Activated naive CD4-positive, alpha-beta T cell treated with anti-CD3 and anti-CD28 coated beads, Interleukin-2, amount 50 U/mL, for 16 hours (primary cell): ENCODE measurements around the gene SPNS3.

Experiments
- DNase-seq: peaks from one replicate; pipeline ENCODE4 v3.0.0-alpha.2; 2020

SPNS3 gene

GRCh38 chr17:4436381-4436780 lies 2.6 kb downstream of the SPNS3 start:
- no peak for DNase-seq

GRCh38 chr17:4436846-4437245 lies 3.1 kb downstream of the SPNS3 start:
- DNase-seq, result no peak

- DNase-seq, result no peak
These were observed 4.6 kb downstream of the SPNS3 start for GRCh38 chr17:4438162-4438944.

- no peak for DNase-seq
These were observed 6.3 kb downstream of the SPNS3 start for GRCh38 chr17:4440021-4440420.

DNA sequence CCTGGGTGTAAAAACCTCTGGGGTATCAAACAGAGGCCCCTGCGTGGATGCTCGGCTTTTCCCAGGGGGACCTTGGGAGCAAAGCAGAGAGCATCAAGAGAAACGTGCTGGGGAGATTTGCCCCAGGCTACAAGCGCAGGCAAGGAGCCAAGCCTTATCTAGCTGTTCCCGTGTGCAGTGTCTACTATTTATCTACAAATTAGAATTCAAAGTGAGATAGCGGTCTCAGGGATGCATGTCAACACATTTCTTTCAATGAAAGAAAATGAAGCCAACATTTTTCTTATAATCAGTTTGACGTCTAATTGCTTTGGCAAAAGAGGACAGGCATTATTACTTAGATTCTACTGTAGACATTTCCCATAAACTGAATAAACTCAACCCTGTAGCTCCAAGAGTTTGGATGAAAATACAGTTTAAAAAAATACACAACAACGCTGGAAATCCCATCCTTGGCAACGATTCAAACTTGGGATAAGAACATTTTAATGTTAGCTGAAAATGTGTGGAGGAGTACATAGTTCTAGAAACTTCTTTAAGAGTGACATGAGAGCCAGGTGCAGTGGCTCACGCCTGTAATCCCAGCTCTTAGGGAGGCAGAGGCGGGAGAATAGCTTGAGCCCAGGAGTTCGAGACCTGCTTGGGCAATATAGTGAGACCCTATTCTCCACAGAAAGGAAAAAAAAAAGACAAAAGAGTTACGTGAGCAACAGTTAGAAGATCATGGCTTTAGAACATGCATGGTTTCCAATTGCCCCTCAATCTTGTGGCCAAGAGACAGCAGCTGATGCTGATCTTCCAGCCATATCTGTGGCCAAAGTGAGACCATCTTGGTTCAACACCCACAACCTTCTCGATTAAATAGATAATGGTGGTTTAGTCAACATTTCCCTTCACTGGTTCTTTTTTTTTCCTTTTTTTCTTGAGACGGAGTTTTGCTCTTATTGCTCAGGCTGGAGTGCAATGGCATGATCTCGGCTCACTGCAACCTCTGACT lies 7.2 kb downstream of the SPNS3 start:
- DNase-seq, result no peak

DNA sequence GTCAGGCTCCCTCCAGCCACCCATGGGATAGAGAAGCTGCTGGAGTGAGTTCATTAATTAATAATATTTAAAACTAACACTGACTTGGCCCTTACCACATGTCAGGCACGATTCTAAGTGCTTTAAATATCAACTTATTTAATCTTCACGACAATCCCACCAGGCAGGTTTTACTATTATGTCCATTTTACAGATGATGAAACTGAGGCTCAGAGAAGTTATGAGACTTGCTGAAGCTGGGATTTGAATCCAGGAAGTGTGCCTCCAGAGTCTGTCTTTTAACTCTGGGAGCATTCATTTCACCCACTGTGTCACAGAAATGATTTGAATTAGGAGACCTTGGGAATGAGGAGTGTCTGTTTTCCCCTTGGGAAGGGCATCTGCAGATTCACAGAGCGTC lies 8.8 kb downstream of the SPNS3 start:
- no peak for DNase-seq

DNA sequence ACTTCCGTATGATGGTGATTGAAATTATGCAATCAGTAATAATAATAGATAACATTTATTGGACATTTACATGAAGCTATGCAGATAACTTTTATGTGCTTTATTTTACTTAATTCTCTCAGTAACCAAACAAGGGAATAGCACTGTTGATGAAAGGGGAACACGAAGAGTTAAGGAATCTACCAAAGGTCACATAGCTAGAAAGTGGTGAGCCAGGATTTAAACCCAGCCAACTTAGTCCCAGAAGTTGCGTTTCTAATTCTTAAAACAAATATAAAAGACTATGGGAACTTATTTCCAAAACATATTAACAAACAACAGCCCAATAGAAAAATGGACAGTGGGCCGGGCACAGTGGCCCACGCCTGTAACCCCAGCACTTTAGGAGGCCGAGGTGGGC lies 9.7 kb downstream of the SPNS3 start:
- no peak for DNase-seq

DNA sequence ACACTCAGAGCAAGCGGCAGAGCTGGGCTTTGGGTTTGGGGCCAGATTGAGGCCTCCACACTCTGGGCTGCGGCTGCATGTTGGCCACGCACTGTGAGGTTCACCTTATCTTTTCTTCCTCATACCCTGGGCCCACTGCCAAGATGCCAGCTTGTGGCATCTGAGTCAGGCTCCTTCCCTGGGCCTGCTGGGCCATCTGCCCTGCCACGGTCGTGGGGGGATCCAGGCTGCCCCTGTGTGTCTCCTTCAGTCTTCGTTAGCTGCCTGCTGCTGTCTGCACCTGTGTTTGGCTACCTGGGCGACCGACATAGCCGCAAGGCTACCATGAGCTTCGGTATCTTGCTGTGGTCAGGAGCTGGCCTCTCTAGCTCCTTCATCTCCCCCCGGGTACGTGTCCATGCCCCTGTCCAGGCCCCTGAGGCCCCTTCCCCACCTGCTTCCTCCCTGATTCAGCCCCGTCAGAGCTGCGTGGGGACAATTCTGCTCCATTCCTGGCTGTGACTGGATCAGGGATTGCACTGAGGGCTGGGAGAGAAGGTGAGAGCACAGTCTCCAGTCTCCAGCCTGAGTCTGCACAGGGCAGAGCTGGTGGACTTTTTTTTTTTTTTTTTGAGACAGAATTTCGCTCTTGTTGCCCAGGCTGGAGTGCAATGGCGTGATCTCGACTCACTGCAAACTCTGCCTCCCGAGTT lies 11.2 kb downstream of the SPNS3 start:
- DNase-seq, result no peak

GRCh38 chr17:4445731-4446130 lies 12.0 kb downstream of the SPNS3 start:
- DNase-seq, result no peak

- no peak for DNase-seq
These were observed 12.8 kb downstream of the SPNS3 start for GRCh38 chr17:4446326-4447071.

DNA sequence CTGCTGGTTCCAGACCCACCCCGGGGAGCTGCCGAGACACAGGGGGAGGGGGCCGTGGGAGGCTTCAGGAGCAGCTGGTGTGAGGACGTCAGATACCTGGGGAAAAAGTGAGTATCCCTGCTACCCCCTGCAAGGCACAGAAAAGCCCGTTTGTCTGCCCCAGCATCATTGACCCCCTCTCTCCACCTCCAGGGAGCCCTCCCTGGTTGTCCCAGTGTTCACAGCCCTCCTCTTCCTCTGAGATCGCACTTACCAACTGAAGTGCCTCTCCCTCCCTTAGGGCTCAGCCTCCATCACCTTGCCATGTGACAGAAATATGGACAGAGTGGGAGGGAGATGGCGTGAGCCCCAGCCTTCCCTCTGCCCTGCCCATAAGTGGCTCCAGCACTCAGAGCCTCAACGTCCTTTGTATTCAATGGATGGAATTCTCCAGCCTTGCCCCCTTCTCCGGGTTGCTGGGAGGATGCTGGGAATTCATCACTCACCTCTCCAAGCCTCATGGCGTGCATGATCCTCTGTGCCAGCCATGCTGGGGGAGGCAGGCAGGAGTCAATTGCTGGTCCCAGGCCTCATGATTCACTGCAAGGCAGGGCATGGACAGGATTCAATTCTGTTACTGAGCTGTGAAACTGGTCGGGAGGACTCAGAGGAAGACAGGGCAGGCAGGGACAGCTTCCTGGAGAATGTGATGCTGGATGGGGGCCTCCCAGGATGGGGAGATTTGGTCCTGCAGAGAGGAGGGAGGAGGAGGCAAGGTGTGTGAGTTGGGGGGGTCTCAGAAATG lies 14.6 kb downstream of the SPNS3 start:
- DNase-seq, result no peak

- no peak for DNase-seq
These were observed 16.0 kb downstream of the SPNS3 start for GRCh38 chr17:4449736-4450135.

- DNase-seq, result no peak
These were observed 17.1 kb downstream of the SPNS3 start for GRCh38 chr17:4450710-4451316.

DNA sequence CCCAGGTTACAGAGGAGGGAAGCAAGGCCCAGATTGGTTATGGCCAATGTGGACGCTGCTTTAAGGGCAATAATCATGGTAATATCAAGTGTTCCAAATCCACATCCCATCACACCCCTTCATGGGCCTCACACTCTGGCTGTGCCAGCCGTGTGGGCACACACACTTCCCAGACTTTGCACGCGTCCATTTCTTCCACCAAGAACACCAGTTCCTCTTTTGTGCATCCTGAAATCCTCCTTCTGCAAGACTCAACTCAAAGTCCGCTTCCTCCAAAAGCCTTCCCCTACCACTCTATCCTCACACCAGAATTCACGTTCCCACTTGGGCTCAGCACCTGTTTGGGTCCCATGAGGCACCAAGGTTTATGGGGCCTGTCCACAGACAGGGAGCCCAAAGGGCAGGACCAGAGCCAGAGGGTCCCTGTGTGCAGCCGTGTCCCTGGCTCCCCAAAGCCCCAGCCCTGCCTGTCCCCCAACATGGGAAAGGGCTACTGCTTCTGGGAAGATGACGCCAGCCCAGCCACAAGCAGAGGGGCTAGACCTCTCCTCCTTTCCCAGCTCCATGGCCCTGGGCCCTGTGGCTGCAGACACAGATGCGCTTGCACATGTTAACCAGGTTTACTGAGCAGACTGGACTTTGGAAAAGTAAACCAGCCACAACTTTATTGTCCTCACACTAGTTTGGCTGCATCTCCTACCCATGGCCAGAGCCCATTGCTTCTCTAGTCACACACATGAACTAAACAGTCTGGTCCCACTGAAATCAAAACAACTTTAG lies 20.3 kb downstream of the SPNS3 start:
- no peak for DNase-seq

- no peak for DNase-seq
These were observed 26.9 kb downstream of the SPNS3 start for GRCh38 chr17:4460661-4461060.

DNA sequence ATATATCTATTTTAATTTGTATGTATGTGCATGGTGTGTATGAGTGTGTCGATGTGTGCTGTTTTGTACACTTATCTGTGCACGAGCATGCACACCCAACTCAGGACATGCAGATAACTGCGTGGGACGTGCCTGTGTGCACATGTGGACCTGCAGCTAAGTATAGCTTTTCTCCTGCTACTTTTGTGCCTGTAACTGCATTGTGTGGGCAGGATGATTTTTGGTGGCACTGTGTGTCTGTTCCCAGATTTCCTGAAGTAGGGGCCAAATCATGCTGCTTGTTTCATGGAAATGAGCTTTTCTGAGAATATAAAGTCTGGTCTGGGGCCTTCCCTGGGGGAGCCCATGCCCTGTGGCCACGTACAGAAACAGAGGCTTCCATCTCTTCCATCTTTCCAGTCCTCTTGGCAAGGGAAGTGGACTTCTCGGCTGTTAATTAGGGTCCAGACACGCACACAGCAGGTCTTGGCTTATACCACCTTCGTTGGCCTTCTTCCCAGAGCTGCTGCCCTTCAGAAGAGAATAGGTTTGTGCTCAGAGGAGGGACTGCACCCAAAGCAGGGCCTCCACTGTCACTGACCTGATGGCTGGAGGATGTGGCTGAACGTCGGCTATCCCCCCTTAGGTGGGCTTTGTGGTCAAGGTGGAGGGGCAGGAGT lies 30.2 kb downstream of the SPNS3 start:
- DNase-seq, result no peak

DNA sequence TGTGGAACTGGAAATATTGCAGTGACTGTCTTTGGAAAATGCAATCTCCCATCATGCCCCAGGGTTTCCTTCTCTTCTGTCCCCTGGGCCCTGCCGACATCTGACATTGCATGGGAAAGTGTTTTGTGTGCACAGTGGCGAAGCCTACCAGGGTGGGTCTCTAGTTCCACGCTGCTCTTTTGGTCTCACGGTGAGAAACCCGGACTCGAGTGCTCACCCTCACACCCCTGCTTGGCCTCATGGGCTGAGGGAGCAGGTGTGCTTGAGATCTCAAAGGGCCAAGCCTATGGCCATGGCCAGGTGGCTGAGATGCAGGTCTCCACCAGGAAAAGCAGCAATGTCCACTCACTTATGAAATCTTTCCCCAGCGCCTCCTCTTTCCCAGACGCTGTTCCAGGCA lies 32.0 kb downstream of the SPNS3 start:
- no peak for DNase-seq

- DNase-seq, result no peak
These were observed 33.5 kb downstream of the SPNS3 start for GRCh38 chr17:4467287-4467686.

- no peak for DNase-seq
These were observed 35.8 kb downstream of the SPNS3 start for GRCh38 chr17:4469552-4469951.

DNA sequence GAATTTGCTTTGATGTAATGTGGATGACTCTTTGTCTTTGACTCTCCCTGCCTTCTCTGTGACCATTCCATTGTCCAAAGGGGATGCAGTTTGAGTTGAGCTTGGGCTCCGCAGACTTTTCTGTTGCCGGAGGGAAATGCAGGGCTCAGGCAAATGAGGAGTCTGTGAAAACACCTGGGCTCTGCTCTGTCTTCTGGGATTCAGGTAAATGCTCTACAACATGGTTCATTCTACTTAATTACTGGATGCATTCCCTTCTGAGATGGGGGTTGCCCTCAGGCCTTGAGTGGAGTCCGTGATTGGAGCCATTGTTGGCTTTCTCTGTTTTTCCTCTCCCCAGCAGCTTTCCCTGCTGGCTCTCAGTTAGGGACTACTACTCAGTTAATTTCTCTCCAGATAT lies 38.5 kb downstream of the SPNS3 start:
- no peak for DNase-seq
